Cardiac muscle cell (in vitro differentiated cells and primary cell): ENCODE results near the gene GCGR. TPM values are rescaled to one million over a fixed set of nuclear protein-coding genes. Genes with fewer than 3 reads are reported as not detected.

Experiments
- DNase-seq, 2 donors: peaks; one replicate each; pipeline versions ENCODE4 v3.0.0 to v3.0.0-alpha.2; 2010 to 2017; ENCODE audit warnings: low read depth in 1 of 2, low spot score in 1 of 2
- H3K27ac ChIP-seq: fragments of 200-600 bp; sonication (generic); 2 replicates; pipeline ENCODE4 v1.5.1; 2016
- H3K27me3 ChIP-seq: fragments of 200-600 bp; sonication (generic); 2 replicates; pipeline ENCODE4 v1.6.0; 2016; ENCODE audit warnings: control low read depth
- H3K36me3 ChIP-seq: fragments of 200-600 bp; sonication (generic); 2 replicates; pipeline ENCODE4 v1.5.1; 2016; ENCODE audit warnings: control low read depth
- H3K4me1 ChIP-seq: fragments of 200-600 bp; sonication (generic); 2 replicates; pipeline ENCODE4 v1.8.1; 2017; ENCODE audit warnings: low read depth, mild to moderate bottlenecking, mixed run types
- H3K4me3 ChIP-seq: fragments of 200-600 bp; sonication (generic); 2 replicates; pipeline ENCODE4 v1.5.1; 2016; ENCODE audit warnings: mild to moderate bottlenecking
- H3K9me3 ChIP-seq: fragments of 200-600 bp; sonication (generic); 2 replicates; pipeline ENCODE4 v1.5.1; 2017; ENCODE audit warnings: low read depth, mild to moderate bottlenecking, control low read depth
- polyA plus RNA-seq: library from polyadenylated mRNA; unstranded; fragments of >200 nt; fragmentation: Nextera tagmentation; extraction: Ambion mirVana; gene quantifications from 2 replicates; pipeline ENCODE4 v1.2.1, GENCODE V29; 2016
- total RNA-seq: library from RNA; depleted of rRNA; stranded (reverse); fragments of >200 nt; gene quantifications from 2 replicates; pipeline ENCODE4 v1.2.3, GENCODE V29; 2016
- TF ChIP-seq, protein P1 (sequence below): IDR thresholded peaks from 2 replicates; pipeline ENCODE4 v1.5.1; 2012; ENCODE audit warnings: low read depth, mild to moderate bottlenecking, low read length

Gene GCGR
- total and polyA plus RNA-seq, 2 experiments from 2014 or later = 0.15 to 0.79 TPM

GRCh38 chr17:81842378-81842724, 38.4 kb downstream of the GCGR start:
- TF ChIP-seq, protein P1, sequence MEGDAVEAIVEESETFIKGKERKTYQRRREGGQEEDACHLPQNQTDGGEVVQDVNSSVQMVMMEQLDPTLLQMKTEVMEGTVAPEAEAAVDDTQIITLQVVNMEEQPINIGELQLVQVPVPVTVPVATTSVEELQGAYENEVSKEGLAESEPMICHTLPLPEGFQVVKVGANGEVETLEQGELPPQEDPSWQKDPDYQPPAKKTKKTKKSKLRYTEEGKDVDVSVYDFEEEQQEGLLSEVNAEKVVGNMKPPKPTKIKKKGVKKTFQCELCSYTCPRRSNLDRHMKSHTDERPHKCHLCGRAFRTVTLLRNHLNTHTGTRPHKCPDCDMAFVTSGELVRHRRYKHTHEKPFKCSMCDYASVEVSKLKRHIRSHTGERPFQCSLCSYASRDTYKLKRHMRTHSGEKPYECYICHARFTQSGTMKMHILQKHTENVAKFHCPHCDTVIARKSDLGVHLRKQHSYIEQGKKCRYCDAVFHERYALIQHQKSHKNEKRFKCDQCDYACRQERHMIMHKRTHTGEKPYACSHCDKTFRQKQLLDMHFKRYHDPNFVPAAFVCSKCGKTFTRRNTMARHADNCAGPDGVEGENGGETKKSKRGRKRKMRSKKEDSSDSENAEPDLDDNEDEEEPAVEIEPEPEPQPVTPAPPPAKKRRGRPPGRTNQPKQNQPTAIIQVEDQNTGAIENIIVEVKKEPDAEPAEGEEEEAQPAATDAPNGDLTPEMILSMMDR = no peak
- Histone ChIP-seq H3K27ac (no peak overlapping the region), H3K36me3 (peaks cover 36% of the 10 kb centered on the region), H3K27me3 (no peaks in the 10 kb centered on the region), H3K4me1 (peaks cover 5% of the 10 kb centered on the region), H3K4me3 (no peak overlapping the region), H3K9me3 (no peaks in the 10 kb centered on the region)
- DNase-seq = no peak

- Histone ChIP-seq H3K9me3 (no peaks in the 10 kb centered on the region), H3K36me3 (peaks cover 38% of the 10 kb centered on the region), H3K27me3 (no peaks in the 10 kb centered on the region), H3K4me3 (no peak overlapping the region), H3K4me1 (peaks cover 5% of the 10 kb centered on the region), H3K27ac (no peak overlapping the region)
- TF ChIP-seq, protein P1 = no peak
- peak in 1 of 2 donors; percentile 19 for DNase-seq
Observed at GRCh38 chr17:81842725-81843504, 39.0 kb downstream of the GCGR start.

DNA sequence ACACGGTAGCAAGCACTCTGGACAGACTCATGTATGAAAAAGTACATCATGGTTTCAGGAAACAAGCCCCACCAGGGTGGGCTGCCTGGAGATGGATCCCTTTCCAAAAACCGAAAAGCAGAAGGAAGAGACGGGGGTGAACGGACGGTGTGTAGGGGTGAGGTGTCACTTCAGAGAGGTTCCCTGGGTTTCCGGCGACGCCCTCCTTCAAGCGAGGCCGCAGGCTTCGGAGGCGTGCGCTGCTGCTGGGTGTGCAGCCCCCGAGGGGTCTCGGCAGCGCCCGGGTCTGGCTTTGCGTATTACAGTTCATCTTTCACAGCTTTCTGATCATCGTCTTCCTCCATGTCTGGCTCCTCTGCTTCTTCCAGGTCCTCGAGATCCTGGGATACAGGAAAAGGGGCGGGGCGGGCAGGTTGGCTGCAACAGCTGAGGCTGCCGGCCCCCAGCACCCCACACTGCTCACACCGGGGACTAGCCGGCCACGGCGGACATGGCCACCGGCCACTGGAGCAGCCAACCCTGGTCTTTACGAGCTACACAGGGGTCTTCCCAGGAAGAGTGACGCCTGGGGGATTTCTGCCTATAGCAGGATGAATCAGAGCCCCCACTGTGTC, 39.9 kb downstream of the GCGR start:
- DNase-seq = no peak
- peaks cover 43% of the 10 kb centered on the region for H3K36me3 ChIP-seq
- H3K27me3 ChIP-seq = no peaks in the 10 kb centered on the region
- no peak overlapping the region for H3K4me3 ChIP-seq
- H3K27ac ChIP-seq = no peak overlapping the region
- TF ChIP-seq, protein P1 = no peak
- no peaks in the 10 kb centered on the region for H3K9me3 ChIP-seq
- H3K4me1 ChIP-seq = peaks cover 2% of the 10 kb centered on the region

- H3K36me3 ChIP-seq = peaks cover 43% of the 10 kb centered on the region
- no peak overlapping the region for H3K27ac ChIP-seq
- no peaks in the 10 kb centered on the region for H3K9me3 ChIP-seq
- no peak overlapping the region for H3K4me3 ChIP-seq
- TF ChIP-seq, protein P1 = no peak
- no peaks in the 10 kb centered on the region for H3K4me1 ChIP-seq
- H3K27me3 ChIP-seq = no peaks in the 10 kb centered on the region
- no peak for DNase-seq
Observed at GRCh38 chr17:81844327-81844851, 40.4 kb downstream of the GCGR start.

DNA sequence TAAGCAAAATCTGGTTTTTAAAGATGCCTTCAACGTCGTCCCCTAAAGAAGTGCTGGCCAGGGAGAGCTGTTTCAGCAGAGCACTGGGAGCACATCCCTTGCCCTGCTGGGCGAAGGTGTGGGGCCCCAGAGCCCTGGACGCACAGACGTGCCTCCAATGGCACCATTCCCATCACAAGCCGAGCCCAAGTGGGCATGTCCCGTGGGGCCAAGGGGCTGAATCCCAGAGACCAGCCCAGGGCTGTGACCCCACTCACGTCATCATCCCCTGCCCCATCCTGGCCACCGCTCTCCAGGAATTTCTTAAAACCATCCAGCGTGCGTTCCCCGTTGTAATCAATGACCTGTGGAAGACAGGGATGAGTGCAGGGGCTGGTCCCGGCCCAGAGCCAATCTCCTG, 40.9 kb downstream of the GCGR start:
- Histone ChIP-seq H3K4me3 (no peak overlapping the region), H3K27me3 (no peaks in the 10 kb centered on the region), H3K36me3 (peaks cover 43% of the 10 kb centered on the region), H3K9me3 (no peaks in the 10 kb centered on the region), H3K4me1 (no peaks in the 10 kb centered on the region), H3K27ac (no peak overlapping the region)
- DNase-seq = no peak
- TF ChIP-seq, protein P1 = no peak
